HL-60/S4 (cell line): ENCODE measurements around the gene VWF.

Experiments
- in situ Hi-C: fragments of 300-500 bp; cut with MboI; formaldehyde crosslinking; loops from 2 replicates; pipeline ENCODE4 v1.14.3; 2022; ENCODE audit warnings: low sequenced_read_pairs

Gene VWF

GRCh38 chr12:5966486-5967095 lies 157.9 kb downstream of the VWF start:
- in situ Hi-C loops = no loop called here

GRCh38 chr12:5965950-5966383 lies 158.5 kb downstream of the VWF start:
- in situ Hi-C loops = no loop called here

GRCh38 chr12:5964913-5965900 lies 159.3 kb downstream of the VWF start:
- in situ Hi-C loops = no loop called here

- in situ Hi-C loops = no loop called here
Observed at GRCh38 chr12:5963515-5963914, 161.0 kb downstream of the VWF start.

- in situ Hi-C loops = no loop called here
Observed at GRCh38 chr12:5960783-5961182, 163.7 kb downstream of the VWF start.

GRCh38 chr12:5956987-5957386 lies 167.5 kb downstream of the VWF start:
- in situ Hi-C loops = no loop called here

GRCh38 chr12:5954661-5955060 lies 169.8 kb downstream of the VWF start:
- in situ Hi-C loops = no loop called here

- in situ Hi-C loops = no loop called here
Observed at GRCh38 chr12:5953835-5954586, 170.5 kb downstream of the VWF start.

GRCh38 chr12:5952031-5952430 lies 172.4 kb downstream of the VWF start:
- in situ Hi-C loops = no loop called here

- in situ Hi-C loops = no loop called here
Observed at GRCh38 chr12:5948696-5949095, 175.8 kb downstream of the VWF start.

GRCh38 chr12:5947006-5947405 lies 177.5 kb downstream of the VWF start:
- in situ Hi-C loops = no loop called here

- in situ Hi-C loops = no loop called here
Observed at GRCh38 chr12:5946388-5946787, 178.1 kb downstream of the VWF start.

GRCh38 chr12:5945071-5946008 lies 179.1 kb downstream of the VWF start, which contains the start of gene ANO2:
TSS of gene ANO2 (minus strand) at chr12:5945259. CDS start at chr12:5945217, 42 bp downstream.
- in situ Hi-C loops = no loop called here

- in situ Hi-C loops = no loop called here
Observed at GRCh38 chr12:5944688-5945070, 179.8 kb downstream of the VWF start.

- in situ Hi-C loops = no loop called here
Observed at GRCh38 chr12:5944053-5944452, 180.4 kb downstream of the VWF start.

GRCh38 chr12:5941907-5942306 lies 182.6 kb downstream of the VWF start:
- in situ Hi-C loops = no loop called here

- in situ Hi-C loops = no loop called here
Observed at GRCh38 chr12:5927732-5928516, 196.5 kb downstream of the VWF start.

GRCh38 chr12:5925646-5926045 lies 198.8 kb downstream of the VWF start:
- in situ Hi-C loops = no loop called here

GRCh38 chr12:5924342-5924741 lies 200.1 kb downstream of the VWF start:
- in situ Hi-C loops = no loop called here
